CD4-positive, alpha-beta T cell treated with Interleukin-6 for 4 hours (primary cell): Measurements from ENCODE around the gene OR51B4.
"Not testable (repeated sequence)": the region's sequence is repeated elsewhere in the genome, so short reads cannot be mapped to it uniquely, and the experiment has no call there.

Experiments
- DNase-seq: peaks from one replicate; pipeline ENCODE4 v3.0.0-alpha.2; 2020; ENCODE audit warnings: mixed read lengths

Gene OR51B4

DNA sequence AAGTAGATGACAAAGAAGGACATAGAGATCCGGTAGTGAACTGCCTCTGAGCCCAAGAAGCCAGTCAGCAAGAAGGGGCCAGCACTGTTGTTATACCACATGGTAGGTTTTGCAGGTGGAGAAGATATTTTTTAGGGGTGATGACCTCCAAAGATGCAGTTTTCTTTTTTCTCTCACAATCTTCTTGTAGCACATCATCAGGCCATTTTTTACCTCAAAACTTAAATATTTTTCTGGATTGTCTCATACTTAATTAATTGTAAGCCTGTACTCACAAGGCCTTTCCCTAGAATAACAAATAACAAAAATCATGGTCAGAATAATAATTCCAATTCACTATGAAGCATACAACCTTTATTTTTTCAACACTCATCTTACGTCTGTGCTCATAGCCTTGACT is at the start of gene OR51B4:
Gene OR51B4 (minus strand): TSS at position 101 of the 400 bp plus-strand sequence. CDS start 0 bp downstream, at position 101.
- no peak for DNase-seq

GRCh38 chr11:5351208-5351607 is 49.5 kb upstream of the OR51B4 start, which contains the start of gene OR51B6:
TSS of gene OR51B6 (plus strand) at chr11:5351508. CDS start at chr11:5351508, 0 bp downstream.
- DNase-seq = no peak

- no peak for DNase-seq
These were observed 47.8 kb upstream of the OR51B4 start for GRCh38 chr11:5349550-5349949.

GRCh38 chr11:5348551-5349194 is 46.9 kb upstream of the OR51B4 start:
- DNase-seq = no peak

GRCh38 chr11:5345831-5346230 is 44.1 kb upstream of the OR51B4 start:
- no peak for DNase-seq

- DNase-seq = no peak
These were observed 42.0 kb upstream of the OR51B4 start, which contains the start of gene OR51B5 for GRCh38 chr11:5343474-5344335. TSS of gene OR51B5 (minus strand) at chr11:5343524. CDS start at chr11:5343524, 0 bp downstream.

DNA sequence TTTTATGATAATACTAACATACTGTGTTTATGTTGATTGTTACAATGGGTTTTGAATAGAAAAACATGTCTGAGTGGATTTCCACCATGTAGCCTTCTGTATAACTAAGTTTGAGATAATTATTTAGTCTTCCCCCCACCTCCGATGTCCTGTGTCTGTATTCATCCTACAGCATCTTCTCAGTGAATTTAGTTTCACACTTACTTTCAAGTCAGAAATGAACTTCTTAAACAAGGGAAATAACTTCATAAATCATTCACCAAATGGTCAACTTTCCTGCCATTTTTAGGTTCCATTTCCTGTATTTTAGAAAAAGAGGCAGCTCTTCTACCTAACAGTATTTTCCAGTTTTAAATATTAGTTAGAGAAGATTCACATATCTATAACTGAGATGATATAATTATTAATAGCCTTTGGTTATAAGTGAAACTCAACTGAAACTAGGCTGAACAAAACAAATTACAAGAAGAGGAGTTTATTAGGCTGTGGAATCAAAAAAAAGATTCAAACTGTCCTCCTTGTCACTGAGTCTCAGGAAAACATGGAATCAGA is 38.1 kb upstream of the OR51B4 start:
- DNase-seq = no peak

GRCh38 chr11:5337253-5337652 is 35.5 kb upstream of the OR51B4 start:
- DNase-seq = not testable (repeated sequence)

DNA sequence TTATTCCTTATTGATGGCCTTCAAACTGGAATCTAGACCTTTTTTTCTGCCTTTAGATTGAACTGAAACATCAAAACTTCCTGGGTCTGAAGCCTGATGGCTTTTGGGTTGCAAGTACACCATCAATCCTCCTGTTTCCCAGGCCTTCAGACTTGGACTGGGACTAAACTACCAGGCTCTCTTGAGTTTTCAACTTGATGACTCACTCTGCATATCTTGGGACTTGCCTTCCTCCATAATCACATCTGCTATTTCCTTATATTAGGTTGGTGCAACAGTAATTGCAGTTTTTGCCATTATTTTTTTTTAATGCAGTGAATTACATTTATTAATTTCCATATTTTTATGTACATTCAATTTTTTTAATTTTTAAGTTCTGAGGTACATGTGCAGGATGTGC is 34.6 kb upstream of the OR51B4 start:
- DNase-seq = no peak

- no peak for DNase-seq
These were observed 33.4 kb upstream of the OR51B4 start for GRCh38 chr11:5335170-5335569.

- DNase-seq = no peak
These were observed 22.5 kb upstream of the OR51B4 start, which contains the start of gene OR51B2 for GRCh38 chr11:5324197-5324596. TSS of gene OR51B2 (minus strand) at chr11:5324297. CDS start at chr11:5324297, 0 bp downstream.

DNA sequence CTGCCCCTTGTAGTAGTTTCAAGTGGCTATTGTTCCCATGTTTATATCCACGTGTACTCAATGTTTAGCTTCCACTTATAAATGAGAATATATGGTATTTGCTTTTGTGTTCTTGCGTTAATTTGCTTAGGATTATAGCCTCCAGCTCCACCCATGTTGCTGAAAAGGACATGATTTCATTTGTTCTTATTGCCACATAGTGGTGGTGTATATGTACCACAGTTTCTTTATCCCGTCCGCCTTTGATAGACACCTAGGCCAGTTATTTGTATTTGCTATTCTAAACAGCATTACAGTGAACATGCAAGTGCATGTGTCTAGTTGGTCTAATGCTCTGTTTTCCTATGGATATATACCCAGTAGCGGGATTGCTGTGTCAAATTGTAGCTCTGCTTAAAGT is 15.5 kb upstream of the OR51B4 start:
- no peak for DNase-seq

- not testable (repeated sequence) for DNase-seq
These were observed 11.7 kb upstream of the OR51B4 start for GRCh38 chr11:5313326-5314023.

- no peak for DNase-seq
These were observed 8.7 kb upstream of the OR51B4 start for GRCh38 chr11:5310423-5310822.

- DNase-seq = no peak
These were observed 5.7 kb upstream of the OR51B4 start for GRCh38 chr11:5307256-5308019.

GRCh38 chr11:5304046-5304445 is 2.3 kb upstream of the OR51B4 start:
- no peak for DNase-seq

DNA sequence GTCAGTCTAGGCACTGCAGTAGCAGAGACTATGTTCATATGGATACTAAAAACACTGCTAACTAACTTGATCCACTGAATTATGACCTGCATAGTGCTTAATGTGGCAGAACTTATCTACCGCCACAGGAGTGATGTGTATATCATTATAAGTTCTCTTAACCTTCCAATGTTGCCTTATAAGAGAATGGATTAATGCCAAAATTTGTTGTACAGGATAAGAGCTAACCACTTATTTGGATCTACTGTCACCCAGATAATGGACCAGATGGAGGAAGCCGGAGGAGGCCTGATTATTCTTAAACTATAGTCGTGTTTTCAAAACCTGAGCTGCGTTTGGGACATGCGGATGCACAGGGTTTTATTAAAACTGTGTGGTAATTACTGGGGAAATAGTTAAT is 1.9 kb upstream of the OR51B4 start:
- no peak for DNase-seq

- DNase-seq = no peak
These were observed 1.5 kb downstream of the OR51B4 start for GRCh38 chr11:5300251-5300650.

DNA sequence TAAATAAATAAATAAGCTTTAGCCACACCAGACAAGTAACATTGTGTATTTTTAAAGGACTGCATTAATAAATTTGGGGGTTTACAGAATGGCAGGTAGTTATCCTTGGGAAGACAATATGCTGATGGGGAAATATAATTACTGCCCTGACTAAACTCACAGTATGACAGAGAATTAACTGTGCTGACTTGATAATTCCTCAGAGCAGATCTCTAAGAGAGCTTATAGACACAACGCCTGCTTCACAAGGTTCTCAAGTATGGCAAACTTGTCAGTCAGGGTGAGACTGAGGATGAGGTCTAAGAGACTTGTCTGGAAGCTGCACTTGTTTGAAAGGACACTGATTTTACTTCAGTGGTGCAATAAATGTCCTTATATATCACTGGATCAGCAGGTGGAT is 3.3 kb downstream of the OR51B4 start:
- no peak for DNase-seq

- no peak for DNase-seq
These were observed 3.9 kb downstream of the OR51B4 start for GRCh38 chr11:5297721-5298323.

- DNase-seq = not testable (repeated sequence)
These were observed 7.3 kb downstream of the OR51B4 start for GRCh38 chr11:5294342-5294995.
